H1 (cell line): Measurements from ENCODE around the gene BIVM. TPM values are rescaled to one million over a fixed set of nuclear protein-coding genes. Genes with fewer than 3 reads are reported as not detected.

Experiments used
- CTCF ChIA-PET: fragments of 300-600 bp; sonication (Branson Sonifier 250); formaldehyde crosslinking; loops from one replicate; lab custom pipeline; 2021; ENCODE audit not compliant: partially characterized antibody; lab: Charles Lee
- POLR2A ChIA-PET: fragments of 300-600 bp; sonication (Branson Sonifier 250); formaldehyde crosslinking; loops from one replicate; lab custom pipeline; 2021; ENCODE audit warnings: inconsistent platforms; ENCODE audit not compliant: partially characterized antibody; lab: Charles Lee
- DNase-seq, 2 experiments: peaks; one replicate each; pipeline versions ENCODE4 v3.0.0 to v3.0.0-alpha.2; 2010 to 2022; ENCODE audit warnings: low spot score in 2 of 2, low read depth in 1 of 2, mixed read lengths in 1 of 2
- FAIRE-seq: peaks from 2 replicates; lab custom pipeline; 2011; peaks lifted over from hg19 to GRCh38; lab: Jason Lieb, UNC
- H2AFZ ChIP-seq: 2 replicates; pipeline ENCODE4 v1.8.1; 2012; ENCODE audit warnings: low read length, inconsistent platforms
- H2AK5ac ChIP-seq: 2 replicates; pipeline ENCODE4 v1.6.1; 2013; ENCODE audit warnings: low read depth, low read length
- H2BK120ac ChIP-seq: replicated peaks from 2 replicates; pipeline ENCODE3; 2013; ENCODE audit warnings: low read depth, low read length, inconsistent platforms
- H2BK12ac ChIP-seq: 2 replicates; pipeline ENCODE4 v1.6.1; 2013; ENCODE audit warnings: low read depth, low read length
- H2BK15ac ChIP-seq: 2 replicates; pipeline ENCODE4 v1.6.1; 2013; ENCODE audit warnings: low read length
- H2BK20ac ChIP-seq: 2 replicates; pipeline ENCODE4 v1.6.1; 2013; ENCODE audit warnings: low read length
- H2BK5ac ChIP-seq: 2 replicates; pipeline ENCODE4 v1.6.1; 2013; ENCODE audit warnings: low read depth, low read length
- H3K14ac ChIP-seq: 2 replicates; pipeline ENCODE4 v1.6.1; 2013; ENCODE audit warnings: inconsistent platforms; ENCODE audit not compliant: insufficient read length
- H3K18ac ChIP-seq: 2 replicates; pipeline ENCODE4 v1.6.1; 2013; ENCODE audit warnings: low read length; ENCODE audit errors: extremely low read depth
- H3K23ac ChIP-seq: 2 replicates; pipeline ENCODE4 v1.6.1; 2013; ENCODE audit warnings: inconsistent platforms; ENCODE audit not compliant: insufficient read length
- H3K23me2 ChIP-seq: 2 replicates; pipeline ENCODE4 v1.6.1; 2013; ENCODE audit warnings: low read depth, low read length
- H3K27ac ChIP-seq: 2 replicates; pipeline ENCODE4 v1.6.1; 2011; ENCODE audit warnings: low read depth, low read length, inconsistent platforms
- H3K27me3 ChIP-seq, 4 experiments: replicated peaks in 1 of 4; 1 replicate in 1 of 4; 2 replicates in 3 of 4; pipeline versions ENCODE4 v1.6.1 to v1.8.1; 2011 to 2013; ENCODE audit warnings: low read length in 3 of 4, mild to moderate bottlenecking in 3 of 4, inconsistent platforms in 2 of 4, mixed read lengths in 2 of 4, moderate library complexity in 1 of 4; ENCODE audit not compliant: control insufficient read depth in 3 of 4, insufficient read depth in 3 of 4; ENCODE audit errors: extremely low read depth in 1 of 4
- H3K36me3 ChIP-seq, 4 experiments: 2 replicates each; pipeline versions ENCODE4 v1.6.1 to v1.8.1; 2011 to 2013; ENCODE audit warnings: mild to moderate bottlenecking in 4 of 4, low read length in 3 of 4, moderate library complexity in 2 of 4, control low read depth in 1 of 4, inconsistent platforms in 1 of 4; ENCODE audit not compliant: insufficient read depth in 4 of 4, control insufficient read depth in 2 of 4
- H3K4ac ChIP-seq: replicated peaks from 2 replicates; pipeline ENCODE3; 2013; ENCODE audit warnings: low read length, low read depth, mixed read lengths, inconsistent platforms; ENCODE audit not compliant: insufficient read length
- H3K4me1 ChIP-seq, 4 experiments: replicated peaks in 1 of 4; 1 replicate in 1 of 4; 2 replicates in 3 of 4; pipeline versions ENCODE4 v1.6.1 to v1.8.1; 2011 to 2013; ENCODE audit warnings: low read length in 3 of 4, inconsistent platforms in 2 of 4, mixed read lengths in 1 of 4; ENCODE audit not compliant: insufficient read depth in 4 of 4, control insufficient read depth in 3 of 4
- H3K4me2 ChIP-seq, 2 experiments: 2 replicates each; pipeline versions ENCODE4 v1.6.1 to v1.8.1; 2011 to 2013; ENCODE audit warnings: low read depth in 2 of 2, low read length in 2 of 2, control low read depth in 1 of 2, inconsistent platforms in 1 of 2, mild to moderate bottlenecking in 1 of 2; ENCODE audit not compliant: insufficient read depth in 1 of 2
- H3K4me3 ChIP-seq, 4 experiments: fragments of 200-600, 300-600 bp in 1 of 4; sonication (generic), shearing (Covaris generic), sonication (Bioruptor Twin) in 1 of 4; 2 replicates each; pipeline versions ENCODE4 v1.5.1 to v1.8.1; 2011 to 2016; ENCODE audit warnings: low read length in 4 of 4, low read depth in 3 of 4, control low read depth in 2 of 4, inconsistent platforms in 2 of 4, mild to moderate bottlenecking in 2 of 4, mixed read lengths in 1 of 4, moderate library complexity in 1 of 4; ENCODE audit not compliant: insufficient read depth in 2 of 4; ENCODE audit errors: extremely low read depth in 1 of 4
- H3K56ac ChIP-seq: replicated peaks from 2 replicates; pipeline ENCODE3; 2013; ENCODE audit warnings: low read depth, mild to moderate bottlenecking, mixed read lengths, low read length, inconsistent platforms; ENCODE audit not compliant: insufficient read length
- H3K79me1 ChIP-seq: 2 replicates; pipeline ENCODE4 v1.6.1; 2013; ENCODE audit warnings: low read depth, low read length, control low read depth
- H3K79me2 ChIP-seq, 2 experiments: 2 replicates each; pipeline versions ENCODE4 v1.6.1 to v1.8.1; 2012 to 2013; ENCODE audit warnings: low read length in 2 of 2, mild to moderate bottlenecking in 2 of 2, inconsistent platforms in 1 of 2; ENCODE audit not compliant: insufficient read depth in 2 of 2, control insufficient read depth in 1 of 2
- H3K9ac ChIP-seq, 4 experiments: replicated peaks in 1 of 4; 1 replicate in 1 of 4; 2 replicates in 3 of 4; pipeline versions ENCODE4 v1.6.1 to v1.8.1; 2011 to 2013; ENCODE audit warnings: low read depth in 3 of 4, low read length in 3 of 4, control low read depth in 2 of 4, mild to moderate bottlenecking in 2 of 4, moderate library complexity in 2 of 4, inconsistent platforms in 1 of 4; ENCODE audit errors: extremely low read depth in 1 of 4
- H3K9me3 ChIP-seq, 2 experiments: 2 replicates each; pipeline versions ENCODE4 v1.6.1 to v1.8.1; 2012 to 2013; ENCODE audit warnings: mild to moderate bottlenecking in 2 of 2, moderate library complexity in 2 of 2, control low read depth in 1 of 2, inconsistent platforms in 1 of 2, low read depth in 1 of 2, low read length in 1 of 2, mixed read lengths in 1 of 2; ENCODE audit not compliant: insufficient read depth in 2 of 2
- H4K20me1 ChIP-seq, 2 experiments: replicated peaks in 1 of 2; 2 replicates each; pipeline versions ENCODE3 to v1.8.1; 2011 to 2013; ENCODE audit warnings: inconsistent platforms in 2 of 2, low read length in 2 of 2, mild to moderate bottlenecking in 1 of 2; ENCODE audit not compliant: insufficient read depth in 2 of 2, control insufficient read depth in 1 of 2
- H4K5ac ChIP-seq: 2 replicates; pipeline ENCODE4 v1.6.1; 2013; ENCODE audit warnings: low read length, low read depth, mixed read lengths, inconsistent platforms; ENCODE audit not compliant: insufficient read length
- H4K8ac ChIP-seq: 2 replicates; pipeline ENCODE4 v1.8.0; 2013; ENCODE audit warnings: mild to moderate bottlenecking, moderate library complexity, low read length, inconsistent platforms; ENCODE audit not compliant: insufficient read depth; ENCODE audit errors: extremely low read depth
- H4K91ac ChIP-seq: replicated peaks from 2 replicates; pipeline ENCODE3; 2013; ENCODE audit warnings: low read length, mixed read lengths, inconsistent platforms; ENCODE audit not compliant: insufficient read length
- WGBS, 2 experiments: shearing (Covaris generic) in 1 of 2; methylation state at CpG; one replicate each; pipeline versions ENCODE4 v1.1.6 to v1.1.7; 2013 to 2015; ENCODE audit warnings: low lambda C conversion rate in 2 of 2, mixed read lengths in 2 of 2, inconsistent platforms in 1 of 2, low coverage in 1 of 2, missing lambda C conversion rate in 1 of 2; ENCODE audit not compliant: insufficient replicate concordance in 2 of 2, insufficient coverage in 1 of 2, insufficient read length in 1 of 2; ENCODE audit errors: extremely low coverage in 1 of 2, missing lambda C conversion rate in 1 of 2; 5-methylcytosine and 5-hydroxymethylcytosine counted together
- polyA plus RNA-seq, 7 experiments: library from polyadenylated mRNA; depleted of rRNA in 3 of 7; stranded (reverse) in 5 of 7; unstranded in 2 of 7; fragments of >200 nt in 5 of 7; fragments of 200-250 nt in 2 of 7; gene quantifications; 1 replicate in 5 of 7; 2 replicates in 1 of 7; 4 replicates in 1 of 7; pipeline versions ENCODE4 v1.2.1 to v1.2.3, GENCODE V29; 2011 to 2013; ENCODE audit warnings: missing spikeins in 2 of 7, mixed read lengths in 2 of 7
- total RNA-seq: library from RNA; stranded (reverse); fragmentation: NEBNext Ultra II Directional; extraction: Animal tissue kit (Norgen Biotek cat#: 25700); gene quantifications from 2 replicates; pipeline ENCODE4 v1.2.1, GENCODE V29; 2021

BIVM gene
- total and polyA plus RNA-seq, 2 of the 8 experiments (the other 6 are each of a cell fraction or from before 2014, with no cell fraction given) = 1.8 to 5.5 TPM

DNA sequence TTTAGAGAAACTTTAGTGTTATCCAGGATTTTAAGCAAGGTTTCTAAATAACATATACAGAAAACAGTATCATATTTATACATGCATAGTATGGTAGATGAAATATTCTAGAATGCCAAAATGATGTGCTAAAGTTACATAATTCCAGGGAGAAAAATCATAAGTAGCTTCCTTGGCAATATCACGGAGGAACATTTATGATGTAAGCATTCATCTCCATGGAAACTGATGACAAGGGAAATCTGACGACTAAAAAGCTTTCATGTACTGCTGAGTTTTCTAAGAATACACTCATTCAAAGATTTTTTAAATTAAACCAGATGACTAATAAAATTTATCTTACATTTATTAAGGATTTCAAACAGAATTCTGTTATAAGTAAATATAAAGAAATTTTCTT is 30.0 kb upstream of the BIVM start:
- no peak overlapping the region for H4K5ac ChIP-seq
- no peak overlapping the region for H3K14ac ChIP-seq
- peaks cover 0 to 6% (median 0%) of the 10 kb centered on the region in 4 experiments; a peak in 2 of 8 replicates for H3K36me3 ChIP-seq
- no peak overlapping the region for H3K4me3 ChIP-seq
- no peak overlapping the region for H4K91ac ChIP-seq
- no peaks in the 10 kb centered on the region for H3K79me2 ChIP-seq
- H3K4me2 ChIP-seq = no peak overlapping the region
- no peak overlapping the region for H3K56ac ChIP-seq
- WGBS, 2 experiments = 95% methylated on average over 2 of the region's 2 CpGs; no CpG with 5 or more reads in 1 of the 2 experiments
- no peak for FAIRE-seq
- H3K9me3 ChIP-seq = no peaks in the 10 kb centered on the region
- ChIA-PET POLR2A (no interaction called here), CTCF (interaction anchor here (0.7 to 0.8 kb wide), 2 partner anchors 31 to 80 kb away, joined by 3 read pairs; no protein-coding TSS in a partner anchor)
- H3K27me3 ChIP-seq = peaks cover 0 to 13% (median 7%) of the 10 kb centered on the region in 4 experiments; a peak in 4 of 7 replicates
- peaks cover 0 to 2% of the 10 kb centered on the region in 2 experiments for H4K20me1 ChIP-seq
- no peak overlapping the region for H2AFZ ChIP-seq
- no peak overlapping the region for H3K4ac ChIP-seq
- no peak overlapping the region for H4K8ac ChIP-seq
- H3K23me2 ChIP-seq = peaks cover 5% of the 10 kb centered on the region
- H3K4me1 ChIP-seq = peaks cover 0 to 3% (median 1%) of the 10 kb centered on the region in 4 experiments; a peak in 2 of 7 replicates
- H3K23ac ChIP-seq = no peak overlapping the region
- no peaks in the 10 kb centered on the region for H3K79me1 ChIP-seq
- H3K9ac ChIP-seq = no peak overlapping the region
- DNase-seq = no peak
- H2BK5ac ChIP-seq = no peak overlapping the region
- no peak overlapping the region for H2BK120ac ChIP-seq
- no peak overlapping the region for H2BK20ac ChIP-seq
- H2BK15ac ChIP-seq = no peak overlapping the region
- no peak overlapping the region for H3K27ac ChIP-seq
- H2BK12ac ChIP-seq = no peak overlapping the region
- H3K18ac ChIP-seq = no peak overlapping the region
- no peak overlapping the region for H2AK5ac ChIP-seq
